Uterus (tissue), 4 donors: ENCODE measurements around the gene AUH. TPM values are rescaled to one million over a fixed set of nuclear protein-coding genes. Genes with fewer than 3 reads are reported as not detected.

Experiments used
- DNase-seq, 2 donors: peaks; one replicate each; pipeline ENCODE4 v3.0.0-alpha.2; 2019 to 2020
- H3K27ac ChIP-seq, 2 donors: fragments of 200-600 bp; sonication (generic); 1 replicate in 1 of 2; 2 replicates in 1 of 2; pipeline ENCODE4 v1.5.1; 2016 to 2018
- H3K27me3 ChIP-seq, 2 donors: fragments of 200-600 bp; sonication (generic); one replicate each; pipeline ENCODE4 v1.5.1; 2018 to 2019; ENCODE audit warnings: control low read depth in 1 of 2
- H3K36me3 ChIP-seq, 2 donors: fragments of 200-600 bp; sonication (generic); one replicate each; pipeline ENCODE4 v1.5.1; 2019; ENCODE audit warnings: control low read depth in 1 of 2
- H3K4me1 ChIP-seq, 2 donors: fragments of 200-600 bp; sonication (generic); one replicate each; pipeline ENCODE4 v1.5.1; 2018 to 2019; ENCODE audit warnings: control low read depth in 1 of 2
- H3K4me3 ChIP-seq, 2 donors: fragments of 200-600 bp; sonication (generic); 1 replicate in 1 of 2; 2 replicates in 1 of 2; pipeline ENCODE4 v1.5.1; 2018 to 2019; ENCODE audit warnings: mild to moderate bottlenecking in 1 of 2
- H3K9me3 ChIP-seq, 2 donors: fragments of 200-600 bp; sonication (generic); one replicate each; pipeline ENCODE4 v1.5.1; 2019; ENCODE audit warnings: control low read depth in 1 of 2
- POLR2A ChIP-seq, 2 donors: fragments of 450-650 bp; IDR thresholded peaks; one replicate each; pipeline ENCODE4 v1.6.1; 2016; ENCODE audit warnings: antibody characterized with exemption in 2 of 2, mild to moderate bottlenecking in 1 of 2, moderate library complexity in 1 of 2
- intact Hi-C: fragments of 100-400 bp; cut with DNase I; formaldehyde crosslinking; loops from one replicate; pipeline ENCODE4 v1.15.1; 2023; ENCODE audit warnings: low total_unique reads
- total RNA-seq, 4 donors: library from RNA; depleted of rRNA in 3 of 4; stranded (reverse); fragments of >200 nt in 3 of 4; gene quantifications; one replicate each; pipeline versions ENCODE4 v1.1.0 to v1.2.4, GENCODE V29; 2014 to 2023
- TF ChIP-seq, protein P1 (sequence below), 4 experiments: fragments of 200-600 bp in 2 of 4; fragments of 450-650 bp in 2 of 4; sonication (generic) in 2 of 4; IDR thresholded peaks; one replicate each; pipeline ENCODE4 v1.5.1; 2016 to 2019; ENCODE audit warnings: antibody characterized with exemption in 4 of 4, mild to moderate bottlenecking in 2 of 4, moderate library complexity in 1 of 4
- donor health status: DM: yes; HTN: yes; CAD: no.

Gene AUH
- total RNA-seq, 4 donors from 2014 or later, result 4.4 to 36.7 (median 23.7) TPM

DNA sequence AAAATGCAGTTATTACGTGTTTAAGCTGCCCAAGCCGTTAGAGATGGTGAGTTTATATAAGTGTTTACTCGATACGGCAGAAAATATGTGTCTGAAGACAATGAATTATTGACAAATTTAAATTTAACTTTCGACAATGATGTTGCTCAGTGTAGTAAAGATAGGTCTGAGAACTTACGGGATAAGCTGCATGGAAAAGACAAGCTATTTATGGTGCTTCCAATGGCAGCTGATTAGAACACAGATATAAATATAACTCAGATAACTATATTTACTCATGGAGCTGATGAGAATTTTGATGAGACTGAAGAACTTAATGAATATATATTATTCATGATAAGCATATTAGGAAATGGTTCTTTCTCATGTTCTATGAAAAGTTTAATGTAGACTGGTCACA is 139.3 kb downstream of the AUH start:
- Histone ChIP-seq H3K27me3 (no peaks in the 10 kb centered on the region), H3K27ac (no peak overlapping the region), H3K4me1 (no peaks in the 10 kb centered on the region), H3K36me3 (no peaks in the 10 kb centered on the region), H3K9me3 (no peaks in the 10 kb centered on the region), H3K4me3 (no peak overlapping the region)
- no peak for DNase-seq
- no peak for TF ChIP-seq POLR2A (IDR thresholded peaks at IDR 0.05)
- TF ChIP-seq, protein P1, sequence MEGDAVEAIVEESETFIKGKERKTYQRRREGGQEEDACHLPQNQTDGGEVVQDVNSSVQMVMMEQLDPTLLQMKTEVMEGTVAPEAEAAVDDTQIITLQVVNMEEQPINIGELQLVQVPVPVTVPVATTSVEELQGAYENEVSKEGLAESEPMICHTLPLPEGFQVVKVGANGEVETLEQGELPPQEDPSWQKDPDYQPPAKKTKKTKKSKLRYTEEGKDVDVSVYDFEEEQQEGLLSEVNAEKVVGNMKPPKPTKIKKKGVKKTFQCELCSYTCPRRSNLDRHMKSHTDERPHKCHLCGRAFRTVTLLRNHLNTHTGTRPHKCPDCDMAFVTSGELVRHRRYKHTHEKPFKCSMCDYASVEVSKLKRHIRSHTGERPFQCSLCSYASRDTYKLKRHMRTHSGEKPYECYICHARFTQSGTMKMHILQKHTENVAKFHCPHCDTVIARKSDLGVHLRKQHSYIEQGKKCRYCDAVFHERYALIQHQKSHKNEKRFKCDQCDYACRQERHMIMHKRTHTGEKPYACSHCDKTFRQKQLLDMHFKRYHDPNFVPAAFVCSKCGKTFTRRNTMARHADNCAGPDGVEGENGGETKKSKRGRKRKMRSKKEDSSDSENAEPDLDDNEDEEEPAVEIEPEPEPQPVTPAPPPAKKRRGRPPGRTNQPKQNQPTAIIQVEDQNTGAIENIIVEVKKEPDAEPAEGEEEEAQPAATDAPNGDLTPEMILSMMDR (IDR thresholded peaks at IDR 0.05), result no peak
- intact Hi-C loops, result no loop called here

DNA sequence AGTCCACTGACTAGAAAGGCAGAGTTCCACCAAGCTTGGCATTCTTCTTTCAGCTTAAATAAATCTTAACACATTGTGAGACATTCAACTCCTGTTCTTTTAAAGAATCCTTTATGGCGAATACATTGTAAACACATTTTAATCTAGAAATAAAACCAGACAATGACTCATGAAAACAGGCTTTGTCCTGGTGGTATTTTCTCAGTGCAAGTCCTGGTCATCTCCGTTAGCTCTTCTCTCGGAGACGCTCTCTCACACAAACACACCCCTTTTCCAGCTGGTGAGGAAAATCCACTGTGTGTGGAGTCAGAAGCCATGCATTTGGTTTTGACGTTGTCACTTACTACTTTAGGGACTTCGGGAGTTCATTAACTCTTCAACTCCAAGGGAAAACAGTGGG is 140.4 kb downstream of the AUH start:
- intact Hi-C loops, result no loop called here
- Histone ChIP-seq H3K4me3 (no peak overlapping the region), H3K4me1 (no peaks in the 10 kb centered on the region), H3K27me3 (no peaks in the 10 kb centered on the region), H3K27ac (no peak overlapping the region), H3K36me3 (no peaks in the 10 kb centered on the region), H3K9me3 (no peaks in the 10 kb centered on the region)
- TF ChIP-seq, protein P1 (IDR thresholded peaks at IDR 0.05), result no peak
- TF ChIP-seq POLR2A (IDR thresholded peaks at IDR 0.05), result no peak
- DNase-seq, result no peak

DNA sequence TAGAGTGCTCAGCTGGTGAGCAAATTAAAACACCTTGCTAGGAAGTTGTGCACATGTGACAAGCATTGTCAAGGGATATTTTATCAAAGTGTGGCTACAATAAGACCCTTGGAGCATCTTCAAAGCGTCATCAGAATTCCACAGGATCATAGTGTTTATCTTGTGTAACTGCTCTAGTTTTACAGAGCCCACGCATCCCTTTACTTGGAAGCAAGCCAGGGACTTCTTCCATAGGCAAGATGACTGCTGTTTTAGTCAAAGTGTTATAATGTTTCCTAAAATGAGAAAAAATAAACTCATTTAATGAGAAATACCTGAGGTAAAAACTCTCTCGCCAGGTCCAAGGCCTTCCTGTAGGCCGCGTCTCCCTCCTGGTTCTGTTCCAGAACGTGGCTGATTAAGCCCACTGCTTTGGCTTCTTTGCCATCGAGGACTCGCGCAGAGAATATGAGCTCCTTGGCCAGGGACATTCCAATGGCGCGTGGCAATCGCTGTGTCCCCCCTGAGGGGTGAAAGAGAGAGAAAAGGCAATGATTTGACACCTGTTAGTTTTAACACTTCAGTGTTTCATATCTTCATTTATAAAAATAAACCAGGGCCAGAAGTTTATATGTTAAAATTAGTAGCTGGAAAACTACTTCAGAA is 141.1 kb downstream of the AUH start:
- no peak overlapping the region for H3K4me3 ChIP-seq
- H3K36me3 ChIP-seq, result no peaks in the 10 kb centered on the region
- H3K4me1 ChIP-seq, result no peaks in the 10 kb centered on the region
- H3K27ac ChIP-seq, result no peak overlapping the region
- intact Hi-C loops, result no loop called here
- H3K27me3 ChIP-seq, result no peaks in the 10 kb centered on the region
- no peak for DNase-seq
- no peaks in the 10 kb centered on the region for H3K9me3 ChIP-seq
- TF ChIP-seq, protein P1 (IDR thresholded peaks at IDR 0.05), result no peak
- TF ChIP-seq POLR2A (IDR thresholded peaks at IDR 0.05), result no peak

DNA sequence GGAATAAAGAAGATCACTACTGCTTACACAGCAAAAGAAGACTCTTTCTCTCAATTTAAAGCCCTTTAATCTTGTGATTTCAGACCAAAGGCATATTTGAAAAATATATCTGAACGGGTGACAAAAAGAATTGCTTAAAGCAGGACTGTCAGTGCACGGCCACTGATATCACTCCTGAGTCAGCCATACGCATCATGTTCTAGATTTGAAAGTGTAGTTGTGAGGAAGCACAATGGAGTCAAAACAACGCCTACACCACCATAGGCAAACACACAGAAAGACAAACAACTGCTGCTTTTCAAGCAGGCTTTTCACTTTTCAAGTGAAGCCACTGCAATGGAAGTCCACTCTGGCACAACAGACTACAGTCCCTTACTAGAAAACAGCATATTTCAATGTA is 141.7 kb downstream of the AUH start:
- no peak overlapping the region for H3K27ac ChIP-seq
- no peaks in the 10 kb centered on the region for H3K36me3 ChIP-seq
- TF ChIP-seq, protein P1 (IDR thresholded peaks at IDR 0.05), result no peak
- TF ChIP-seq POLR2A (IDR thresholded peaks at IDR 0.05), result no peak
- H3K4me3 ChIP-seq, result no peak overlapping the region
- H3K4me1 ChIP-seq, result no peaks in the 10 kb centered on the region
- no peaks in the 10 kb centered on the region for H3K27me3 ChIP-seq
- intact Hi-C loops, result no loop called here
- no peak for DNase-seq
- H3K9me3 ChIP-seq, result no peaks in the 10 kb centered on the region

GRCh38 chr9:91219557-91219956 is 142.2 kb downstream of the AUH start:
- Histone ChIP-seq H3K9me3 (no peaks in the 10 kb centered on the region), H3K4me3 (no peak overlapping the region), H3K27ac (no peak overlapping the region), H3K4me1 (no peaks in the 10 kb centered on the region), H3K27me3 (no peaks in the 10 kb centered on the region), H3K36me3 (no peaks in the 10 kb centered on the region)
- DNase-seq, result no peak
- TF ChIP-seq, protein P1 (IDR thresholded peaks at IDR 0.05), result no peak
- no peak for TF ChIP-seq POLR2A (IDR thresholded peaks at IDR 0.05)
- intact Hi-C loops, result no loop called here
